Stimulated activated CD8-positive, alpha-beta memory T cell treated with anti-CD3 and anti-CD28 coated beads, Interleukin-15, amount 100 ng/mL, for 4 hours (primary cell): Measurements from ENCODE around the gene SCP2.

Experiments used
- DNase-seq, 2 donors: peaks; one replicate each; pipeline ENCODE4 v3.0.0-alpha.2; 2020; ENCODE audit warnings: low read depth in 2 of 2

The SCP2 gene

GRCh38 chr1:53082826-53083455, 155.9 kb downstream of the SCP2 start:
- no peak for DNase-seq

- DNase-seq: no peak
These were observed 156.8 kb downstream of the SCP2 start for GRCh38 chr1:53083636-53084588.

DNA sequence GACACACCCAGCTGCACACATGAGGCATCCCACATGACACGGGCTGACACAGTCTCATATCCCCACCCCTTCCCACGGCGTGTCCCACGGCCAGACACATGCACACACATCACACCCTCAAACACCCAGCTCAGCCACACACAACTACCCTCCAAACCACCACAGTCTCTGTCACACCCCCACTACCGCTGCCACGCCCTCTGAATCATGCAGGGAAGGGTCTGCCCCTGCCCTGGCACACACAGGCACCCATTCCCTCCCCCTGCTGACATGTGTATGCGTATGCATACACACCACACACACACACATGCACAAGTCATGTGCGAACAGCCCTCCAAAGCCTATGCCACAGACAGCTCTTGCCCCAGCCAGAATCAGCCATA, 157.5 kb downstream of the SCP2 start:
- DNase-seq: no peak

GRCh38 chr1:53085405-53085804, 158.3 kb downstream of the SCP2 start:
- no peak for DNase-seq

- DNase-seq: no peak
These were observed 159.5 kb downstream of the SCP2 start for GRCh38 chr1:53086491-53087070.

DNA sequence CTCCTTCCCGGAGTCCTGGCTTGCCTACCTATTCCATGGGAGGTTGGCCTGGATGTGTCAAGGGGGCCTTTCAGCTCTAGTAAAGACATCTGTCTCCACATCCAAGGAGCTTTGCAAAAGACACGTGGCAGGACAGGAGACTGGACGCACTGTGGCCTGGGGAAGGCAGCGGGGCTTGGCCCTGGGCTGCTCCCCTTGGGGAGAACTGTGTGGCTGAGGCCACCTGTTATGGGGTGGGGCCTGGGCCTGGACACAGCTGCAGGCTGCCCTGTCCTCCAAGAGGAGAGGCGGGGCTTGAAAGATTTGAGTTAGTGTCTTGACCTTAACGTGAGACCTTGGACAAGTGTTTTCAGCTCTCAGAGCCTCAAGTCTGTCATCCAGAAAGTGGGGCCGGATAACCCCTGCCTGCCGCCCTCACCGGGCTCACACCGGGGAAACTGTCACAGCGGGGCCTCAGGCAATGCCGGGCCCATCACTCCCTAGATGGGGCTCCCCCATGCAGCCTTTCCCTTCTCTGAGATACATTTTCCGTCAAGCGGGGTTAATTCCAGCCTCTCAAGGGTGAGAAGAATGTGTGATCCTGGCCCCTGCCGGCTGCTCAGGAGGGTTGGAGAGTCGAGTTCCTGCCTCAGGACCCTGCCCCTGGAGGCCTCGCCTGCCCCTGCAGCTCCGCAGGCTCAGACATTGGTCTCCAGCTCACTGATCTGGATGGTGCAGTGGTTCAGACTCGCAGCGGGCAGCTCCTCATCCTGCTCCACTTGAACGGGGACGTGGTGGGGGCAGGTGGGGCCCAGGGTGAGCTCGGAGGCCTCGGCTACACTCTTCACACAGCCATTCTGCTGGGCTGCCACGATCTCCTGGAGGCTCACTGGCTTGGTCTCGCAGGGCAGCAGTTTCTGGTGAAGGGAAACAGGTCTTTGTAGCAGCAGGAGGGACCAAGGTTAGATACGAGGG, 160.5 kb downstream of the SCP2 start:
- DNase-seq: no peak

- DNase-seq: no peak
These were observed 161.7 kb downstream of the SCP2 start for GRCh38 chr1:53088616-53089300.

- no peak for DNase-seq
These were observed 162.6 kb downstream of the SCP2 start for GRCh38 chr1:53089478-53090226.

DNA sequence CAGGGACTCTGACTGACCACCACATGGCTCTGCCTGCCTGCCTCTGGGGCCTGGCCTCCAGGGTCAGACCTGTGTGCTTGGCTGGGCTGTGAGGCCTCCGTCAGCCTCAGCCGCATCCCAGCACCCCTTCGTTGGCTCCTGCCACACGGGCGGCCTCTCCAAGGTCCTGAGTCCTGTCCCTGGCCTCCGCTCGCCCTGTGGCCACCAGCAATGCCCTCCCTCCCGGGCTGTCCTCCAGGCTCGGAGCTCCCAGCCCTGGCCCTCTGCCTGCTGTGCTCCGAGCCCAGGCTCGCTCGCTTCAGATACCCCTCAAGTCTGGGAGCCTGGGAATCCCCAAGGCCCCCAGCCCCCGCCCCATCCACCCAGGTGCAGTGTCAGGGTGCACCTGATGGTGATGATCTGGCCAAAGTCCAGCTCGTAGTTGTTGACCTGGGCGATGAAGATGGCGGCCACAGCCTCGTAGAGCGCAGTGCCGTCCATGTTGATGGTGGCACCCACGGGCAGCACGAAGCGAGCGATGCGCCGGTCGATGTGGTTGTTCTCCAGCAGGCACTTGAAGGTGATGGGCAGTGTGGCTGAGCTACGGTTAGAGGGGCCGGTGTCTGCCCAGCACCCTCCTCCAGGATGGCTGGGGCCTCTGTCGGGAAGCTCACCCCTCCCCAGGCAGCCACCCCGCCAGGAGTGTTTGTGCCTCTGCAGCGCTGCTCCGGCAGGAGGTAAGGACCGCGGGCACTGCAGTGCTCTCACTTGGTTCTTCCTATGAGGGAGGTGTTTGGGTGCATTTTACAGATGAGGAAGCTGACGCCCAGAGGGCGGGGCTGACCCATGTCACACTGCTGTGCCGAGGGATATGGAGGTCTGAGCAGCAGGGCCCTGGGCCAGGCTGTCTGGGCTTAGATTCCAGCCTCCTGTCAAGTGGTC, 163.4 kb downstream of the SCP2 start:
- DNase-seq: no peak

- no peak for DNase-seq
These were observed 165.0 kb downstream of the SCP2 start for GRCh38 chr1:53091841-53092645.

- no peak for DNase-seq
These were observed 165.8 kb downstream of the SCP2 start for GRCh38 chr1:53092659-53093450.

GRCh38 chr1:53093451-53093754, 166.3 kb downstream of the SCP2 start:
- no peak for DNase-seq

- no peak for DNase-seq
These were observed 166.9 kb downstream of the SCP2 start for GRCh38 chr1:53093778-53094532.

- DNase-seq: no peak
These were observed 167.4 kb downstream of the SCP2 start for GRCh38 chr1:53094533-53094919.
